GM21529 (cell line): ENCODE measurements around the gene ST6GALNAC1.

Source experiments
- ATAC-seq: cut with Tn5 transposase; IDR thresholded peaks from one replicate; pipeline ENCODE4 v1.9.1; 2021; ENCODE audit not compliant: unreplicated experiment

The ST6GALNAC1 gene, protein sequence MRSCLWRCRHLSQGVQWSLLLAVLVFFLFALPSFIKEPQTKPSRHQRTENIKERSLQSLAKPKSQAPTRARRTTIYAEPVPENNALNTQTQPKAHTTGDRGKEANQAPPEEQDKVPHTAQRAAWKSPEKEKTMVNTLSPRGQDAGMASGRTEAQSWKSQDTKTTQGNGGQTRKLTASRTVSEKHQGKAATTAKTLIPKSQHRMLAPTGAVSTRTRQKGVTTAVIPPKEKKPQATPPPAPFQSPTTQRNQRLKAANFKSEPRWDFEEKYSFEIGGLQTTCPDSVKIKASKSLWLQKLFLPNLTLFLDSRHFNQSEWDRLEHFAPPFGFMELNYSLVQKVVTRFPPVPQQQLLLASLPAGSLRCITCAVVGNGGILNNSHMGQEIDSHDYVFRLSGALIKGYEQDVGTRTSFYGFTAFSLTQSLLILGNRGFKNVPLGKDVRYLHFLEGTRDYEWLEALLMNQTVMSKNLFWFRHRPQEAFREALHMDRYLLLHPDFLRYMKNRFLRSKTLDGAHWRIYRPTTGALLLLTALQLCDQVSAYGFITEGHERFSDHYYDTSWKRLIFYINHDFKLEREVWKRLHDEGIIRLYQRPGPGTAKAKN

DNA sequence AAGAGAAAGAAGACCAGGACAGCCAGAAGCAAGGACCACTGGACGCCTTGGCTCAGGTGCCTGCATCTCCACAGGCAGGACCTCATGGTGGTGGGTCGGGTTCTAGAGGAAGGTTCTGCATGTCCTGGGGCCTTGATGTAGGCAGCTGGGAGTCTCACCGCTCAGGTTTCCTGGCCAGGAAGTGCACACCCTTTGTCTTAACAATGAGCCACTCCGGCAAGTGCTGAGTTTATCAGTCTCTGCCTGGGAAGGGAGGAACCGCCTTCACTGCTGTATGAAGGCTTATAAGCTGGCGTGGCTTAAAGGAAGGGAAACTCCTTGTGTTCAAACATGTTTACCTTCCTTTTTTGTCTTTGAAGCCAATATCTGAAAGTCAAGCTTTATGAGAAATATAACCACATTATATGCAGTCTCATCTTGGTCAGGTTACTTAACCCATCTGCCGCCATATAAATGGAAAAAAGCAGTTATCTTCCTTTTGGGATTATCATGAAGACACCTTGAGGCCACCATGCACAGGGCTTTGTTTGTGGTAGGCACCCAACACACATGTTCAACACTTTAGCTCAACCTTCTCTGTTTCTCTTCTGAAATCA is at the start of gene ST6GALNAC1:
Gene ST6GALNAC1, minus strand, starts transcription at position 205 of the 596 bp plus-strand sequence. Its CDS starts 119 bp downstream, at position 86.
- no peak for ATAC-seq

DNA sequence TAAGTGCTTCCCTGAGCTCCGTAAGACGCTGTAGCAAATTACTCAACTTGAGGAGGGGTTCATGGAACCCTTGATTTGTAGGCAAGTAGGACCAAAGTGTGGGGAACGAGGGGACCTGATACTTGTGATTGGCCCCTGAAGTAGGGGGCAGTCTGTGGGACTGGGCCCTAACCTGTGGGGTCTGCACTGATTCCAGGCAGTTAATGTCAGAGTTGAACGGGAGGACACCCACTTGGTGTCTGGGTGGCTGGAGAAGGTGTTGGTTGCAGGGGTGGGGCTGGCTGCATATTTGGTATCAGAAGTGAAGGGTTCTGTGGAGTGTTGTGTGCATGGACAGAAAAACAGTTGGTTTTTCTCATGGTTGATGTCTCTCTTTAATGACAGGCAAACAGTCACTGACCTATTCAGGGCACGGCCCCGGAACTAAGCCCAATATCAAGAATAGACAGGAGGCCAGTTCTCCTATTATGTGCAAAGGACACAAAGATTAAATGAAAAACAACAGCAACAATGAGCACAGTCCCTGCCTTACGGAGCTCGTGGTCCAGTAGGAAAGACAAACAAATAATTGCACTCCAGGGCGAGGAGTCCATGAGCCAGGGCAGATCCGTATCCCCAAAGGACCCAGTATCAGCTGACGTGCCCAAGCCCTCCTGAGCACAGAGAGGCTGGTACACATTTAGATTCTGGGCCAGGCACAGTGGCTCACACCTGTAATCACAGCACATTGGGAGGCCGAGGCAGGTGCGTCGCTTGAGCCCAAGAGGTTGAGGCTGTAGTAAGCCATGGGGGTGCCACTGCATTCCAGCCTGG is 48.0 kb upstream of the ST6GALNAC1 start:
- no peak for ATAC-seq

DNA sequence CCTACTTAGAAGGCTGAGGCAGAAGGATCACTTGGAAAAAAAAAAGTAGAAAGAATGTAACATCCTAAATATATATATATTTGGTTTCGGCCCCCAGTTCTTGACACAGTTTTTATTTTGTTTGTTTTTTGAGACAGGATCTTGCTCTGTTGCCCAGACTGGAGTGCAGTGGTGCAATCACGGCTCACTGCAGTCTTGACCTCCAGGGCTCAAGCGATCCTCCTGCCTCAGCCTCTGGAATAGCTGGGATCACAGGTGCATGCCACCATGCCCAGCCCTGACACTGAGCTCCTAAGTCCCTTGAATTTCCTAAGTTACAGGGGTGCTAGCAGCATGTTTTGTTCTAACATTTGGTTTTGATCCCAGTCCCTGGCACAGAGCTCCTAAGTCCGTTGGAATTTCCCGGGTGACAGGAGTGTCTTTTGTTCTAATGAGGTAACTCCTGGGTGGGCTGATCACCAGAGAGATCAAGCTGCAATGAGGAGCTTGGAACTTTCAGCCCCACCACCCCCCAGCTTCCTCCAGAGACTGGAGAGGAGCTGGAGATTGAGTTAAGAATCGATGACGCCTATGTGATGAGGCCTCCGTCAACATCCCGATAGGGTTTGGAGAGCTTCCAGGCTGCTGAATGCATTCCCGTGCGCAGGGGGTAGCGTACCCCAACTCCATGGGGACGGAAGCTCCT is 47.2 kb upstream of the ST6GALNAC1 start:
- no peak for ATAC-seq

DNA sequence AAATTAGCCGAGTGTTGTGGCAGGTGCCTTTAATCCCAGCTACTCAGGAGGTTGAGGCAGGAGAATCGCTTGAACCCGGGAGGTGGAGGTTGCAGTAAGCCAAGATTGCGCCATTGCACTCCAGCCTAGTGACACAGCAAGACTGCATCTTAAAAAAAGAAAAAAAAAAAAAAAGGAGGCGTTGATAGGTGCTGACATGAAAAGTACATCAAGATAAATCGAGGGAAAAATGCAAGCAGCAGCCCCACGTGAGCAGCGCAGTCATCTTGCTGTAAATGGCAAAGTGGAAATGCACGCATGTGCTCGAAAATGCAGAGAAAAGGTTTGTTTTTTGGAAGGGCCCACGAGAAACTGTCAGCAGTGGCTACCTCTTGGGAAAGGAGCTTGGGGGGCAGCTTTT is 46.3 kb upstream of the ST6GALNAC1 start:
- no peak for ATAC-seq

DNA sequence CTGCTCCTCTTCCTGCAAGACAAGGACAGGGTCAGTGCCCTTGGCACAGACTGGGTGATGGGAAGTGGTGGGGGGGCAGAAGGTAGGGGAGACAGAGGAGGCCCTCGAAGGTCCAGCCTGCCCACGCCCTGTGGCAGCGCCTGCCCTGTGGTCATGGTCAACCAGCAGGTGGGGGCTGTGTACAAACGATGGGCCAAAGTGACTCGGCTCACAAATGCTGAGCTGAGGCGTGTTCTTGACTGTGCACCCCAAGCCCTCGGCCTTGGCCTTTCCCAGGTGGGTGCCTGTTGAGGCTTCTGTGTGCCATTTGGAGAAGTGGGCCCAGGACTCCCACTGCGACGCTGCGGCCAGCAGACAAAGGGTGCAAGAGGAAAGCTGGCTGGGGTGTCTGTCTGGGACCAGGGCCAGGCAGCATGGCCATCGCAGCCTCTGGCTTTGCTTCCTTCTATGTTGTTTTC is 44.6 kb upstream of the ST6GALNAC1 start:
- ATAC-seq = no peak

DNA sequence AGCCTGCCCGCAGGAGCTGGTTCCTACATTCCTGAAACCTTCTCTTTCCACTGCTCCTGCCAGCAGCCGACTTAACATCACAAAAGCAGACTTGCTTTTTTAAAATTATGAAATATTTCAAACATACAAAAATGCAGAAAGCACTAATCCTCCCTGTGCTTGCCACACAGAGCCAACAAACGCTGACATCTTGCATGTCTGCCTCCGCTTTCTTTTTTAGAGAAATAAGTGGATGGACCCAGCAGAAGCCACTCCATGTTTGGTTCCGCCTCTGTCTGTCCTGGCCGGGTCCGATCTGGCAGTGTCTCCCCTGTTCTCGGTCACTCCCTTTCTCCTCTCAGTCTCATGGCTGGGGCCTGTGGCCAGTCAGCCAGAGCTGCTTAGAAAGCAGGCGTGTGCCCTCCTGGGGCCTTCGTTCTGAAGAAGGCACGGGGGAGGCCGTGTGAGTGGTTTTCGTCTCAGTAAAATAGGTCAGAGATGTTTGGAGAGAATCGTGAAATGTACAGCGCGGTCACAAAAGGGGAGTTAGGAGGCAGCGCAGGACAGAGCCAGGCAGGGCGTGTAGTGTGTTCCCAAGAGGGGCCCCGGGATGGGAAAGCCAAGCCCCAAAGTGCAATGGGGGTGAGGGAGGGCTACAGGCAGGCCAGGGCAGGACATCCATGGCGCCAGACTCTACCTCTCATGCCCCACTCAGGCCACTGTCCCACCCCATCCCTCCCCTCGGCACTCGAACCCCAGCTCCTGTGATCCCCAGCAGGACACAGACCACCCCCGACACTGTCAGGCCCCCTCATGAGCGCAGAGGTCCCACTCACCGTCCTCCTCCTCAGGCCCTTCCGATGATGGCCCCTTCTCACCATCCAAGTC is 44.0 kb upstream of the ST6GALNAC1 start:
- no peak for ATAC-seq

DNA sequence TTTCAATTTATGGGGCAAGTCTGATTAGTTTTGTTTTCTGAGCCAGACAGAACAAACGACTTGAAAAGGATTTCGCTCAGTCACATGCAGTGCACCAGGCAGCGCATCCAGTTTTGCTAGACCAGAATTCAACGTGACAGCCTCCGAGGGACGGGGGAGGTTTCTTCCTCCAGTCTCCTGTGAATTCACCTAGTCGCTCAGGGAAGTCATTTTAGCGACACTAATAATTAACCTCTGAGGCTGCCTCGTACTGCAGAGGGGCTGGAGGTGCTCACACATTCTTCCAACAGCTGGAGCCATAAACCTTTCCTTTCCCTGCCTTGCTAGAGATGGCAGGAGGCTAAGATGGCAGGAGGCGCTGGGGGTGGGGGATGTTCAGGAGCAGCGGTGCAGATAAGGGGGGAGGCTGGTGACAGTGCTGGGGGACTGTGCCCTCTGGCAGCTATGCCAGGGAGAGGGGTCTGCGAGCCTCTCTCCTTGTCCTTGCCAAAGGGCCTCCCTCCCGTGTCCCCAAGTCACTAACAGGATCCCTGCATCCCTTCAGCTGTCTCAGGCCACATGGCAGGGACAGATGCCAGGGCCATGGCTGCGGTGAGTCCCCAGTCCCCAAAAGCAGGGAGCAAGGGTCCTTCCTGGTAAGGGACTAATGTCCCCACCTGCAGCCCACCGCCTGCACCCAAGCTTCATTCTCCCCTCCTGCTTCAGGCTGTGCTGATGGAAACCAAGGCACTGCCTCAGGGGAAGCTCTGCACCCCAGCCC is 43.2 kb upstream of the ST6GALNAC1 start:
- ATAC-seq = no peak

DNA sequence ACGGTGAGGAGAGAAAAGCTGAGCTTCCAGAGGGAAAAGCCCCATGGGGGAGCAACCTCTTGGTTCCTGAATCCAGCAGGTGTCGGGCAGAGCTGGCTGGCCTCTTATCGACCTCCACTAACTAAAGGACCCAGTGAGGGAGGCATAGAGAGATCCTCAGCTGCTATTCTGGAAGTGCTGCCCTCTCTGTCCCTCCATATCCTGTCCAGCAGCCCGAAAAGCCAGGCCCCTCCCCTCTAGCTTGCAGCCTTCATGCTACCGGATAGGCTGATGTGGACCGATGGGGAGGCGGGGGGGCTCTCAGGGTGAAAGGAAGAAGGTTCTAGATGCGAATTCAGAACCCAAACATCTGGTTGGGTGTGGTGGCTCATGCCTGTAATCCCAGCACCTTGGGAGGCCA is 42.3 kb upstream of the ST6GALNAC1 start:
- ATAC-seq = no peak

DNA sequence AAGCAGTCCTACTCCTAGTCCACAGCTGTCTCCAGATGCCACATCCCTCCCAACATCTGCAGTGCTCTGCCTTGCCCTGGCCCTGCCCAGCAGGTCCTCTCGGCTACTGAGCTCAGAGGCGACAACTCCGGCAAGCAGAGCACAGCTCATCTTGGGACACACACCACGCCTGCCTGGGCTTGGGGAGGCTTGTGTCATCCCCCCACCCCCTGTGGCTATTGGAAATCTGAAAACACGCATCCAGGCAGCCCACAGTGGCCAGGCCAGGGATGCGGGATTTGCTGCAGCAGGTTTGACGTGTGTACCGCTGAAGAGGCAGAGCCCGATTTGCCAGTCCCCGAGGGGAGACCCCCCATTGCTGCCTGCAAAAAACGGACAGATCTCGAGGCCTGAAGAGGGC is 41.8 kb upstream of the ST6GALNAC1 start:
- no peak for ATAC-seq

DNA sequence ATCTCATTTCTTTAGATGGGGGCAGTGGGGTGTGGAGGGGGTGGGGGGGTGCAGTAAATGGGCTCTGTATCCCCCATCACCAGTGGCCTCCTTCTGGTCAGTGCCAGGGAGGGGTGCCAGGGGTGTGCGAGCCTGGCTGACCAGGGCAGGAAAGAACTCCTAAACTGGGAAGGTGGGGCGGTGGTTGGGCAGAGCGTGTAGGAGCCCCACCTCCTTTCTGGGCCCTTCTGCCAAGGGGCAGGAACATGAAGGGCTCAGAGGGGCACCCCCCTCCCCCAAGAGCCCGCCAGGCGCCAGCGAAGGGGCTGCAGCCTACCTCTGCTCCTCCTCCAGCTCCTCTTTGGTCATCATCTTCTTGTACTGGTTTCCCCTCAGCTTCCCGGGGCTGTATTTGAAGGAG is 41.2 kb upstream of the ST6GALNAC1 start:
- no peak for ATAC-seq

DNA sequence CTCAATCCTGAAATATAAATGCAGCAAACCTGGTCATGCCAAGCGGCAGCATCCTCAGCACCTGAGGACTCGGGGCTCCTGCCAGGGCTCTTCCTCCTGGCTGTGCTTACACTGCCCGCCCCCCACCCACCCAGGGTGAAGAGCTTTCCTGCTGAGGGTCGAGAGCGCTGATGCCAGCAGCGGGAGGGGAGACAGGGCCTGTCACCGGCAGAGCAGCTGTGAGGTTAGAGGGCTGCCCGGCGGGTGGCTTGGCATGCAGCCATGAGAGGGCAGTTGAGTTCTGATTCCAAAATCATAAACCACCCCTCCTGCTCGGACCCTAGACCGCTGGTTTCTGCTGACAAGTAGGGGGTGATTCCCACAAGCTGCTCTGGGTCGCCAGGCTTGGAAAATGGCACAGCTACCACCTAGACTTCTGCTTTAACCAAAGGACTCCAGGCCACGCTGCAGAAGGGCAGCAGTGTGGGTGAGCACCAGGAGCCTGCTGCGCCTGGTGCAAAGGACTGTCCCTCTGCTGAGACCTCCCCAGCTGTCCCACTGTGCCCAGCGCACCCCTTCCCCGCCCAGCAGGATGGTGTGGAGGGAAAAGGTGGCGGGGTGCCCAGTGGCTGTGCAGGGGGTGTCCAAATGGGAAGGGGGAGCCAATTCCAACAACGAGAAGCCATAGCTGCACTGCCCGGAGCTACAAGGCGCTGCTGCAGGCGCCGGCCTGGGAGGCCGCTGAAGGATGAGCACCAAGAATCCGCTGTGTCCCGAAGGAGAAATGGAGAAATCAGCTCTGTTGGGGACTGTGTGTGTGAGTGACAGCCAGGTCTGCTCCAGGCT is 40.6 kb upstream of the ST6GALNAC1 start:
- ATAC-seq = no peak

DNA sequence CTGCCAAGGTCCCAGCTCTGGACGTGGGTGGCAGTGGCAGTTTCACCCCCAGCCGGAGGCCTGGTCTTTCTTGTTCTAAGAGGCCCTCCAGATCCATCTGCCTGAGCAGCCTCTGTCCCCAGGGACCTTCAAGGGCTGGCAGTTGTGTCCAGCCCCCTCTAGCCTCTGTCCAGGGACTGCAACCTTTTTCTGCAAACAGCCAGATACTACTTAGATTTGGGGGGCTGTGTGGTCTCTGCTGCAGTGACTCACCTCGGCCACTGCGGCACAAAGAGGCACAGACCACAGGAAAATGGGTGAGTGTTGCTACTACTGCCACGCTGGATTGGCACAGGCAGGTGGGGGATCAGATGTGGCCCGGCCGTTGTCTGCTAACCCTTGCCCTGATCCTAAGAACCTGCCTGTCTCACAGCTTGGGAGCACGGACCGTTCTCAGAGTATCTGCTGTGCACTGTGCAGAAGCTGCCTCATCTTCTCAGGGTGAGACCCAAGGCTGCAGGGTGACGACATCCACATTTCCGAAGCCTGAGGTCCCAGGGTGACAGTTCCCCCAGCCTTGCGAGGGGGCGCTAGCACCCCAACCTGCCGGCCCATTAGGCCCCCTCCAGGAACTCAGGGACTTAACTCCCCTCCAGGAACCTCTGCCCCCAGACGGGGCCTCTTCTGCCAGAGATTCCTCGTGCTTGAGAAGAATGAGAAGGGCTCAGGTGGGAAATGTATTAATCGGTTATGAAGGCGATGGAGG is 39.6 kb upstream of the ST6GALNAC1 start:
- no peak for ATAC-seq

DNA sequence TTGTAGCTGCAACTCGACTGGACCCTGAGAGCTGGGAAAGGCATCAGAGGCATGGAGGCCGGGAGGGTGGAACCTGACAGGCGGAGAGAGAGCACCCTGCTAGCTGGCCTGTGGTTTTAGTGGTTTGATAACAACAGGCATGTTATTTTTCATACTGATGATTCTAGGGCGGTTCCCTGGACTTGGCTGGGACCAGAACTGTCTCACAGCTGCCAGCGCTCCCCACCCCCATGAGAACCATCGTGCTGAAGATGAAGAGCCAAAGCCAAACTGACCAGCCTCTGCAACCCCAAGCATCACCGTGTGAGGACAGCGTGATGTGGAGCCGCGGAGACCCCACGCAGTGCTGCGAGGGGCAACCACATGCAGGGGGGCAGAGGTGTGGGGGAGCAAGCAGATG is 38.7 kb upstream of the ST6GALNAC1 start:
- ATAC-seq = no peak

DNA sequence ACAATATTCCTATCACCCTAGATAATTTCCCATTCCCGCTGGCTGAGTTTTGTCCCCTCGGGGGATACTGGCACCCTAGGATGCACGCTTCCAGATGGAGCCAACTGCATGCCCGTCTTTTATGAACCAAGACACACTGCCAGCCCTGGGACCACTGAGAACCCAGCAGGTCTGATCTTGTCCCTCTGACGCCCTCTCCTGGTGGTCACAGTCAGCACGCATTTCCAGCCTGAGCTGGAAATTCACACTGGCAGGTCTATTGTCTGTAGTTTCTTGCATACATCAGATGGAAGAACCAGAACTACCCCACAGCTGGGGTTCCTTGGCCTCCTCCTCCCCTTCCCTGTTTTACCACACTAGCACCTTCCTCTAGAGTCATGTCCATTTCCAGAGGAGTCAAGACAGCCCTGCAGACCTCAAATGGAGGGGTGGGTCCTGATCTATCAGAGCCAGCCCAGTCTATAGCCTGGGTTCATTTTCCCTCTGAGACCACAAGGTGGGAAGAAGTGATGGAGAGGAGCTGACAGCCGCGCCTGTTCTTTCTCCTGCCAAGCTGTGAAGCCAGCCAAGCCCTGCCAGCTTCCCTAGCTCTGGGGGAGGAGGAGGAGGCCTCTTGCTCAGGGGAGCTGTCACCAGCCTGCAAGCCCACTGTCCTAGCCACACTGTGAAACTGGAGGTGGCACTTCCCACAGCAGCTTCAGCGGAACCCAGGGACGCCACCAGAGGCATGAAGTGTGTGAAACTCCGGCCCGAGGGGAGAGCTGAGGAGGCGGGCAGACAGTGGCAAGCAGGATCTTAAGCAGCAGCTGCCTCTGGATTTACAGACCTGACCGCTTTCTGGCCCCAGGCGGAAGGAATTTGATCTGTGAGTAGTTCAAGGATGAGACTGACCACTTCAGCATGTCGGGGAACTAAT is 37.9 kb upstream of the ST6GALNAC1 start:
- no peak for ATAC-seq

DNA sequence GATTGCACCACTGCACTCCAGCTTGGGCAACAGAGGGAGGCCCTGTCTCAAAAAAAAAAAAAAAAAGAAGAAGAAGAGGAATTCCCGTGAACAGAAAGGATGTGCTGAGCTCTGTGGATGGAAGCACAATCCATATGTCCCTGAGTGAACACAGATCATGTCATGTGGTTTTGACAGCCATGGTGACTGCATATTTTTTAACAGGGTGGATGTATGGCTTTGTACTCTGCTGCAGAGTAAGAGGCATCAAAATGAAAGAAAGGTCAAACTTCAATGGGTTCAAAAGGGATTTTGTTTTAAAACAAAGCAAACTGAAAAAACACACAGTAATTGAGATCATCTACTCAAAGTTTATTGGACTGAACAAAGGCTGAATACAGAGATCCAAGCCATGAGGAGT is 35.7 kb upstream of the ST6GALNAC1 start:
- no peak for ATAC-seq

DNA sequence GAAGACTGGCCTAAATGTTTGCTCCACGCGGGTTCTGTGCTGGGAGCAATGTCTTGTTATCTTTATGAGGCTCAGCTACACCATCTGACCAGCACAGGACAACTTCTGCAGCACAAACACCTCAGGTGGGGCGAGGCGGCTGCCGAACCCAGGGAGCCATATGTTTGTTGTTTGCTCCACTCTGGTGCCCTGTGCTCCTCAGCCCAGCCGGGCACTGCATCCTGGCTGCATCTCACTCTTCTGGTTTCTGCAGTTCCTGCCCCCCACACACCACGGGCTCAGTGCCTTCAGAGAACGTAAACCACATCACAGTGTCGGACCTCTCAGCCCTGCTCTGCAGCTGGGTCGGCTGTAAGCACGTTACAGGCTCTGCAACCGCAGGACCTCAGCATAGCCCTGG is 34.8 kb upstream of the ST6GALNAC1 start:
- no peak for ATAC-seq
